Colonic mucosa (tissue), 4 donors: ENCODE results near the gene GNG7. TPM values are rescaled to one million over a fixed set of nuclear protein-coding genes. Genes with fewer than 3 reads are reported as not detected.
A peak's percentile ranks its signal among the peaks of the same experiment; 100 is the strongest.

Source experiments
- DNase-seq: peaks from one replicate; pipeline ENCODE4 v3.0.0-alpha.2; 2020
- H3K27ac ChIP-seq: fragments of 200-600 bp; one replicate; pipeline ENCODE4 v1.8.0; 2021
- H3K27me3 ChIP-seq: fragments of 200-600 bp; one replicate; pipeline ENCODE4 v1.8.0; 2021
- H3K36me3 ChIP-seq: fragments of 200-600 bp; one replicate; pipeline ENCODE4 v1.8.0; 2021
- H3K4me1 ChIP-seq: fragments of 200-600 bp; one replicate; pipeline ENCODE4 v1.8.0; 2021; ENCODE audit warnings: mild to moderate bottlenecking
- H3K4me3 ChIP-seq: fragments of 200-600 bp; one replicate; pipeline ENCODE4 v1.8.0; 2021
- H3K9ac ChIP-seq, 2 donors: one replicate each; pipeline ENCODE4 v1.7.0; 2013; ENCODE audit warnings: control low read depth in 2 of 2, low read depth in 2 of 2, low read length in 2 of 2
- H3K9me3 ChIP-seq: fragments of 200-600 bp; one replicate; pipeline ENCODE4 v1.8.0; 2021
- CTCF ChIP-seq: fragments of 200-600 bp; IDR thresholded peaks from one replicate; pipeline ENCODE4 v1.8.0; 2022; ENCODE audit warnings: antibody characterized with exemption, mild to moderate bottlenecking
- intact Hi-C: fragments of 100-400 bp; cut with DNase I; formaldehyde crosslinking; loops from one replicate; pipeline ENCODE4 v1.14.1; 2022
- total RNA-seq, 2 donors: library from RNA; stranded (reverse); fragmentation: NEBNext Ultra II Directional in 1 of 2; extraction: Animal tissue kit (Norgen Biotek cat#: 25700) in 1 of 2; gene quantifications; one replicate each; pipeline ENCODE4 v1.2.1, GENCODE V29; 2021
- donor health status: healthy.
- donor health status: DM: no; HTN: no; CAD: no.
- donor health status: DM: no; HTN: no; CAD: no.

Gene GNG7
- total RNA-seq, 2 donors from 2014 or later: 1.5 to 3.2 TPM

DNA sequence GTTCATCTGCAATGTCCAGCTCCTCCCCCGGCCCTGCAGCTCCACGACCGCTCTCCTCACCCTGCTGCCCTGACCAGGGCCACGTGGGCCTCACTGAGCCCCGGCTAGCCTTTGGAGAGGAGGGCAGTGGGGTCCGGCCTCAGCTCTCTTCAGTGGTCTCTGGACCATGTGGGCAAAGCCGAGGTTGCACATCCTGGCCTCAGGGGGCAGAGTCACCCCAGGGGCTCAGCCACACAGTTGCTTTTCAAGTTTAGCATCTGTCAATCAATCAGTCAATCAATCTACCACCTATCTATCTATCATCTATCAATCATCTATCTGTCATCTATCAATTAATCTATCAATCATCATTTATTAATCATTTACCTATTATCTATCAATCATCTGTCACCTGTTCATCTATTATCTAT lies 21.7 kb upstream of the GNG7 start:
- intact Hi-C loops: no loop called here
- Histone ChIP-seq H3K4me3 (no peak overlapping the region), H3K36me3 (no peaks in the 10 kb centered on the region), H3K27ac (no peak overlapping the region), H3K4me1 (no peaks in the 10 kb centered on the region), H3K9ac (no peak overlapping the region), H3K9me3 (no peaks in the 10 kb centered on the region), H3K27me3 (peaks cover 36% of the 10 kb centered on the region)
- DNase-seq: no peak
- TF ChIP-seq CTCF: no peak

- Histone ChIP-seq H3K27ac (no peak overlapping the region), H3K9ac (no peak overlapping the region), H3K27me3 (peaks cover 36% of the 10 kb centered on the region), H3K4me1 (no peaks in the 10 kb centered on the region), H3K9me3 (no peaks in the 10 kb centered on the region), H3K36me3 (no peaks in the 10 kb centered on the region), H3K4me3 (no peak overlapping the region)
- TF ChIP-seq CTCF: no peak
- DNase-seq: no peak
- intact Hi-C loops: no loop called here
Measured at GRCh38 chr19:2723747-2724146, 21.3 kb upstream of the GNG7 start.

DNA sequence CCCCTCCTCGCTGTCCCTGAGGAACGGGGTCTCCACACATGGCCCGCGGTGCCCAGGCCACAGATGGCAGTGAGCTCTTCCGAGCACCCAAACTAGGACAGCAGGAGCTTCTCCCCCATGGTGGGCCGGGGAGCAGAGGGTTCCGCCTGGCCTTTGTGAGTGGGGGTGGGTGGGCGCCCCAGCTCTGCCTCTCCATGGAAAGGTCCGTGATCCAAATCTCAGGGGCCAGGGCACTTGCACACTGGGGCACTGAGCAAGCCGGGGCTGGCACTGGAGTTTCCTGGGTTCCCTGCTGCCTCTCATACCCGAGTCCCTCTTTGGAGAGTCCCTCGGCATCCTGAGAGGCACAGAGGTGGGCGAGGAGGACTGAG lies 20.8 kb upstream of the GNG7 start:
- Histone ChIP-seq H3K4me1 (no peaks in the 10 kb centered on the region), H3K27me3 (peaks cover 36% of the 10 kb centered on the region), H3K27ac (no peak overlapping the region), H3K9ac (no peak overlapping the region), H3K9me3 (no peaks in the 10 kb centered on the region), H3K36me3 (no peaks in the 10 kb centered on the region), H3K4me3 (no peak overlapping the region)
- no peak for TF ChIP-seq CTCF
- DNase-seq: no peak
- intact Hi-C loops: no loop called here

DNA sequence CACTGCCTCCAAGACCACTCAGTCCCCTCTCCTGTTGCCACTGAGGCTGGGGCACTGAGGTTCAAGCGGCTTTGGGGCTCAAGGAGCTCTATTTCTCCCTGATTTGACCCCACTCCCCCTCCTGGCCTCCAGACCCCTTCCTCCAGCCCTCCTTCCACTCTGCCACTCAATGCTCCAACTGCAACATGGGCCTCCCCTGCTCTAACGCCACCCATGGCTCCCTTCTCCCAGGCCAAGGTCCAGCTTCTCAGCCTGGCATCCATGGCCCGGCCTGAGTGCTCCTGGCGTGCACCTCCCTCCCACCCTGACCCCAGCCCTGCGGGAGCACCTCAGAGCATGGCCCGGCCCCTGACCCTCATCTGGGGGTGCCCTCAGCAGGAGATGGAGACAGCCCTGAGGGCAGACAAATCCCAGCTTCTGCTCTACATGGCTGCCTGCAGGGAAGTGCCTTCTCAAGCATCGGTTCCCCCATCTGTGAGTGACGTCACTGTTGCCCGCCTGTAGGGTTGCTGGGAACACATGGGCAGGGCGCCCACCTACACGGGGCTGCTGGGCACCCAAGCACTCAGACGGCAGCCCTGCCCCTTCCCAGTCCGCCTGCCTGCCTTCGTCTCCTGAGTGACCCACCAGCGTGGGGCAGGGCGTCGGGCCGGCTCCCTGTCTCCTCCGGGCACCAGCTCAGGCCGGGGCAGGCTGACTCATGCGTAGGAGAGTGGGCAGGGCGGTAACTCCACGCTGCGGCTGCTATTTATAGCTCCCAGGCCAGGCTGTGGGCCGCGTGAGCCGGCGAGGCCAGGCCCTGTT lies 20.2 kb upstream of the GNG7 start:
- H3K27ac ChIP-seq: no peak overlapping the region
- H3K27me3 ChIP-seq: peaks cover 35% of the 10 kb centered on the region
- H3K9me3 ChIP-seq: no peaks in the 10 kb centered on the region
- no peaks in the 10 kb centered on the region for H3K4me1 ChIP-seq
- H3K36me3 ChIP-seq: no peaks in the 10 kb centered on the region
- H3K9ac ChIP-seq: no peak overlapping the region
- DNase-seq: peak; percentile 32
- intact Hi-C loops: no loop called here
- H3K4me3 ChIP-seq: no peak overlapping the region
- no peak for TF ChIP-seq CTCF

- no peak overlapping the region for H3K9ac ChIP-seq
- intact Hi-C loops: no loop called here
Measured at GRCh38 chr19:2721570-2722540, 19.4 kb upstream of the GNG7 start.

More at GRCh38 chr19:2721570-2722540, 19.4 kb upstream of the GNG7 start:
- Histone ChIP-seq H3K4me3 (no peak overlapping the region), H3K27ac (no peak overlapping the region), H3K36me3 (no peaks in the 10 kb centered on the region), H3K9me3 (no peaks in the 10 kb centered on the region), H3K4me1 (no peaks in the 10 kb centered on the region), H3K27me3 (peaks cover 27% of the 10 kb centered on the region)
- DNase-seq: no peak
- TF ChIP-seq CTCF: no peak
